22Rv1 (cell line): ENCODE results near the gene HACD1.

ENCODE experiments used
- ZFX ChIP-seq: fragments of 450-650 bp; IDR thresholded peaks from 2 replicates; pipeline ENCODE4 v1.6.1; 2017; ENCODE audit warnings: antibody characterized with exemption, borderline replicate concordance
- TF ChIP-seq, protein P1 (sequence below): fragments of 450-650 bp; IDR thresholded peaks from 2 replicates; pipeline ENCODE4 v1.5.1; 2017; ENCODE audit warnings: mild to moderate bottlenecking

DNA sequence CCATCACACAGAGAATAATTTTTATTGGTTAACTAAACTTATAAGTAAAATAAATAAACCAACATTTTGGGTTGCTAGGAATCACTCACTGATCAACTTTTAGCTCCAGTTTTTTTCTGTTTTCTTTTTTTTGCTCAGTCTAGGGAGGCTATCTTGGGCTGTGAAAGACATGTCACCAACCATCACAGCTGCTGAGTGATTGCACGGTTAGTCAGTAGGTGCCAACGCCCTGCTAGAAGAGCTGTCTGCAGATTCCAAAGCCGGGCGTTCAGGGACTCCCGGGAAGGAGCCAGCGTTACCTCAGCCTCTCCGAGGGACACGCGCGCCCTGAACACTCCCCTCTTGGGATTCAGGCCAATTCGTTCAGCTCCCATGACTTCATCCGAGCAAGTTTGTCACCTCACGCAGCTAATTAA, 26.2 kb upstream of the HACD1 start:
- TF ChIP-seq, protein P1, sequence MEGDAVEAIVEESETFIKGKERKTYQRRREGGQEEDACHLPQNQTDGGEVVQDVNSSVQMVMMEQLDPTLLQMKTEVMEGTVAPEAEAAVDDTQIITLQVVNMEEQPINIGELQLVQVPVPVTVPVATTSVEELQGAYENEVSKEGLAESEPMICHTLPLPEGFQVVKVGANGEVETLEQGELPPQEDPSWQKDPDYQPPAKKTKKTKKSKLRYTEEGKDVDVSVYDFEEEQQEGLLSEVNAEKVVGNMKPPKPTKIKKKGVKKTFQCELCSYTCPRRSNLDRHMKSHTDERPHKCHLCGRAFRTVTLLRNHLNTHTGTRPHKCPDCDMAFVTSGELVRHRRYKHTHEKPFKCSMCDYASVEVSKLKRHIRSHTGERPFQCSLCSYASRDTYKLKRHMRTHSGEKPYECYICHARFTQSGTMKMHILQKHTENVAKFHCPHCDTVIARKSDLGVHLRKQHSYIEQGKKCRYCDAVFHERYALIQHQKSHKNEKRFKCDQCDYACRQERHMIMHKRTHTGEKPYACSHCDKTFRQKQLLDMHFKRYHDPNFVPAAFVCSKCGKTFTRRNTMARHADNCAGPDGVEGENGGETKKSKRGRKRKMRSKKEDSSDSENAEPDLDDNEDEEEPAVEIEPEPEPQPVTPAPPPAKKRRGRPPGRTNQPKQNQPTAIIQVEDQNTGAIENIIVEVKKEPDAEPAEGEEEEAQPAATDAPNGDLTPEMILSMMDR: no peak
- no peak for TF ChIP-seq ZFX
